ENCODE data around the gene SMARCD3. TPM values are rescaled to one million over a fixed set of nuclear protein-coding genes. Genes with fewer than 3 reads are reported as not detected.
A peak's percentile ranks its signal among the peaks of the same experiment; 100 is the strongest.

Gene SMARCD3
- polyA plus RNA-seq, 1 donor: 29.1 TPM

DNA sequence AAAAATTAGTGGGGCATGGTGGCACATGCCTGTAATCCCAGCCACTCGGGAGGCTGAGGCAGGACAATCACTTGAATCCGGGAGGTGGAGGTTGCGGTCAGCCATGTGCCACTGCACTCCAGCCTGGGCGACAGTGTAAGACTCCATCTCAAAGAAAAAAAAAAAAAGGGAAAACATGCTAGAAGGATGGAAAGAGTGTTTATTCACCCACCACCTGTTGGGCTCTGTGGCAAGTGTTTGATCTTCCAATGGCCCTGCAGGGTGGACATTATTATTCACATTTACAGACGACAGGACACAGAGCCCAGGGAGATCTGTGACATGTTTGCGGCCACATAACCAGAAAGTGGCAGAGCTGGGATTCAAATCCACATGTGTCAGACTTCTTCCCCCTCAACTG lies 33.2 kb upstream of the SMARCD3 start:
- Histone ChIP-seq H3K4me3 (ENCODE audit: low read length) (no peak overlapping the region), H3K27ac (ENCODE audit: low read length) (no peak overlapping the region), H3K36me3 (ENCODE audit: control insufficient read depth, insufficient read depth, low read length) (no peaks in the 10 kb centered on the region), H3K9me3 (ENCODE audit: control insufficient read depth, low read depth, low read length) (no peaks in the 10 kb centered on the region), H3K27me3 (ENCODE audit: control insufficient read depth, insufficient read depth, low read length) (peaks cover 46% of the 10 kb centered on the region), H3K4me1 (ENCODE audit: control insufficient read depth, insufficient read depth, low read length) (peaks cover 7% of the 10 kb centered on the region)
- WGBS (ENCODE audit: insufficient coverage, low lambda C conversion rate): no CpG with 5 or more reads among the region's 6 CpGs
- DNase-seq: no peak

DNA sequence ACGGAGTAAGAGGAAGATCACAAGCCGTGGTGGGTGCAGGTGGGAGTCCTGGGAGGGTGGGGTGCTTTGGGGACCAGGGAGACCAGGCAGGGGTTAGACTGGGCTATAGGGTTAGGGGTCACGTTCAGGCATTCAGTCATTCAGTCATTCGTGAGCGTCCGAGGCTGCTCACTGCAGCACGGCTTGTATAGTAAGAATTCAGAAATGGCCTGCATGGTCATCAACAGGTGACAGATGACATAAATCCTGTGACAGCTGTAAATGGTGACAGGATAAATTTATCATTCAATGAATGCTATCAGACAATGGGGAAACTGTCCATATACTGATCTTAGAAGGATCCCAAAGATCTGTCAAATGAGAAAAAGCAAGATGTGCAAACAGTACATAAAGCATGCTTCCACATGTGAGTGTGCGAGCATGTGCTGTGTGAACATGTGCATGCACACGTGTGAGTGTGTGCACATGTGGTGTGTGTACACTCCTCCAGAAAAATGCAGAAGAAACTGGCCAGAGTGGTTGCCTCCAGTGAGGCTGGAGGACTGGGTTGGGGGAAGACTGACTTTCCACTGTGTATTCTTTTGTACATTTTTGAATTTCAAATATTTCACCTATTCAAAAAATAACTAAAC lies 32.0 kb upstream of the SMARCD3 start:
- no peak overlapping the region for H3K27ac ChIP-seq (ENCODE audit: low read length)
- no peak overlapping the region for H3K4me3 ChIP-seq (ENCODE audit: low read length)
- H3K4me1 ChIP-seq (ENCODE audit: control insufficient read depth, insufficient read depth, low read length): peaks cover 7% of the 10 kb centered on the region
- H3K27me3 ChIP-seq (ENCODE audit: control insufficient read depth, insufficient read depth, low read length): peaks cover 51% of the 10 kb centered on the region
- H3K9me3 ChIP-seq (ENCODE audit: control insufficient read depth, low read depth, low read length): no peaks in the 10 kb centered on the region
- no peak for DNase-seq
- H3K36me3 ChIP-seq (ENCODE audit: control insufficient read depth, insufficient read depth, low read length): no peaks in the 10 kb centered on the region
- 100% methylated on average over 1 of the region's 9 CpGs for WGBS (ENCODE audit: insufficient coverage, low lambda C conversion rate)

DNA sequence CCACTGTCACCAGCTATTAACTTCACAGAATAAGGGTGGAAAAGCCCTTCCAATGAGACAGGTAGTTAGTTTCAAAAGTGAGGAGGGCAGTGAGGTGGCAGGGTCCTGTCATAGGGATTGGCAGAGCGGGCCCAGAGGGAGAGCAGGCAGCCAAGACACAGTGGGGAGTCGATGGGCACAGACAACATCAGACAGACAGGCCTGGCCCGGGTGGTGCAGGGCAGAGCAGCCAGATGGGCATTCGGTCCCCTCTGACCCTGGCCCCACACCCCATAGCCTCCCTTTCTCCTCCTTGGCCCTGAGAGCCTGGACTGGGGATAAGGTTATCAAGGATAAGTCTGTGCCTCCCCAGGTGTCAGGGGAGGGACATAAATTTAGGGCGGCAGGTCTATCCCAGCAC lies 31.4 kb upstream of the SMARCD3 start:
- no CpG with 5 or more reads among the region's 5 CpGs for whole genome bisulfite sequencing (ENCODE audit: insufficient coverage, low lambda C conversion rate)
- Histone ChIP-seq H3K27me3 (ENCODE audit: control insufficient read depth, insufficient read depth, low read length) (peaks cover 51% of the 10 kb centered on the region), H3K9me3 (ENCODE audit: control insufficient read depth, low read depth, low read length) (no peaks in the 10 kb centered on the region), H3K36me3 (ENCODE audit: control insufficient read depth, insufficient read depth, low read length) (no peaks in the 10 kb centered on the region), H3K27ac (ENCODE audit: low read length) (no peak overlapping the region), H3K4me1 (ENCODE audit: control insufficient read depth, insufficient read depth, low read length) (peaks cover 7% of the 10 kb centered on the region), H3K4me3 (ENCODE audit: low read length) (no peak overlapping the region)
- DNase-seq: no peak

DNA sequence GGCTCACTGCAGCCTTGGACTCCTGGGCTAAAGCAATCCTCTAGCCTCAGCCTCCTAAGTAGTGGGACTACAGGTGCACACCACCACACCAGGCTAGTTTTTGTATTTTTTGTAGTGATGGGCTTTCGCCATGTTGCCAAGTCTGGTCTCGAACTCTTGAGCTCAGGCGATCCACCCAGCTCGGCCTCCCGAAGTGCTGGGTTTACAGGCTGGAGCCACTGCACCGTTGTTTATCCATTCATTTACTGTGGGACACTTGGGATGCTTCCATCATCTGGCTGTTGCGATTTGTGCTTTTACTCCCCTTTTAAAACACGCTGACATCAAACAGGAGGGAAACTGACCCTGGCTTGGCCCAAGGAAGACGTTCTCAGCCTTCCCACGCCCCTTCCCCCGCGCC lies 30.5 kb upstream of the SMARCD3 start:
- WGBS (ENCODE audit: insufficient coverage, low lambda C conversion rate): no CpG with 5 or more reads among the region's 12 CpGs
- H3K4me1 ChIP-seq (ENCODE audit: control insufficient read depth, insufficient read depth, low read length): peaks cover 7% of the 10 kb centered on the region
- no peak for DNase-seq

DNA sequence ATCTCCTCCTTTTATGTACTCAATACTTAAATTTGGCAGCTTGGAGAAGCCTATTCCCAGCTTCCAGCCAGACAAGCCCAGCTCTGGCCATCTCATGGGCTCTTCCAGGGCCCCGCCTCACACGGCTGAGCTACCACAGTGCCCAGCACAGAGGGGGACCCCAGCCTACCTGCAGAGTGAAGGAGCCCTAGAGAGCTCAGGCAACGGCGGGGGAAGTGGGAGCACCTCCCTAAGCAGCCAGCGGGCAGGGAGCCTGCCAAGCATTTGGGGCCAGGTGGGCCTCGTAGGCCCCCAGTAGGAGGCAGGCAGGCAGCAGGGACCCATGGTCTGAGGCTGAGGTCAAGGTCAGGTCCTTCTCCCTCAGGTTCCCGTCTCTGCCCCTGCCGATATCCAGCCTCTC lies 29.1 kb upstream of the SMARCD3 start:
- no peaks in the 10 kb centered on the region for H3K9me3 ChIP-seq (ENCODE audit: control insufficient read depth, low read depth, low read length)
- H3K4me1 ChIP-seq (ENCODE audit: control insufficient read depth, insufficient read depth, low read length): peaks cover 7% of the 10 kb centered on the region
- H3K36me3 ChIP-seq (ENCODE audit: control insufficient read depth, insufficient read depth, low read length): no peaks in the 10 kb centered on the region
- H3K27me3 ChIP-seq (ENCODE audit: control insufficient read depth, insufficient read depth, low read length): peaks cover 46% of the 10 kb centered on the region
- no peak for DNase-seq
- WGBS (ENCODE audit: insufficient coverage, low lambda C conversion rate): 20% methylated on average over 1 of the region's 8 CpGs
- no peak overlapping the region for H3K4me3 ChIP-seq (ENCODE audit: low read length)
- H3K27ac ChIP-seq (ENCODE audit: low read length): no peak overlapping the region

More for the DNA sequence above, 30.5 kb upstream of the SMARCD3 start:
- Histone ChIP-seq H3K27ac (ENCODE audit: low read length) (no peak overlapping the region), H3K27me3 (ENCODE audit: control insufficient read depth, insufficient read depth, low read length) (peaks cover 49% of the 10 kb centered on the region), H3K4me3 (ENCODE audit: low read length) (no peak overlapping the region), H3K9me3 (ENCODE audit: control insufficient read depth, low read depth, low read length) (no peaks in the 10 kb centered on the region), H3K36me3 (ENCODE audit: control insufficient read depth, insufficient read depth, low read length) (no peaks in the 10 kb centered on the region)

DNA sequence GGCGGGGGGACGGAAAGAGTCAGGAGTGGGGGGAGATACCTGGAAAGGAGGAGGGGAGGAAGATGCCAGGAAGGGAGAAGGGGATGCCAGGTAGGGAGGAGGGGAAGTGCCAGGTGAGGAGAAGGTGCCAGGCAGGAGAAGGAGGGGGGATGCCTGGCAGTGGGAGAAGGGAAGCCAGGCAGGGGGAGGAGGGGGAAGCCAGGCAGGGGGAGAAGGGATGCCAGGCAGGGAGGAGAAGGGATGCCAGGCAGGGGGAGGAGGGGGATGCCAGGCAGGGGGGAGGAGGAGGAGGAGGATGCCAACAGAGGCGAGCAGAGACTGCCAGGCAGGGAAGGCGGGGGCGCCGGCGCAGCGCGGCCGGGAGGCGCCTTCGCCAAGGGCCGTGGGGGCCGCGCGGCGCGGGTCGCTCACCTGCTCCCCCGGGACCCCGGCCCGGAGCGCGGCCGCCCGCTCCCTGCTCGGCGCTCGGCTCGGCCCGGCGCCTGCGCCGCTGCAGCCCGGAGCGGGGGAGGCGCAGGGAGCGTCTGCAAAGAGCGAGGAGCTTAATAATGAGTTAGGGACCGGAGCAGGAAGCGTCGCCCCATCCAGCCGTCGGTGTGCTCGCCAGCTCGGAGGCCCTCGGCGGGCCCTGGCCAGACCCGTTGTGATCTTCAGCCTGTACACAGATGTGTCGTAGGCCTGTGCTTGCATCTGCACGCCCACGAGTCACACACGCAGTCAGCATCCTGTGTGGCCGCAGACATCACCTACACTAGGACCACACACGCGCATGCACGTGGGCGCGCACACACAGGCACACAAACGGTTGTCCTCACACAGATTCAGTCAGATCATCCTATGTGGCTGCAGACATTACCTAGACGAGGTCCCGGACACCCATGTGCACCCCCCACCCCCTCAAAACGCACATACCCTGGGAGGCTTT lies 28.4 kb upstream of the SMARCD3 start:
- Histone ChIP-seq H3K27ac (ENCODE audit: low read length) (no peak overlapping the region), H3K27me3 (ENCODE audit: control insufficient read depth, insufficient read depth, low read length) (peaks cover 42% of the 10 kb centered on the region), H3K36me3 (ENCODE audit: control insufficient read depth, insufficient read depth, low read length) (no peaks in the 10 kb centered on the region), H3K4me1 (ENCODE audit: control insufficient read depth, insufficient read depth, low read length) (peaks cover 11% of the 10 kb centered on the region), H3K4me3 (ENCODE audit: low read length) (peak overlapping the region; percentile 16), H3K9me3 (ENCODE audit: control insufficient read depth, low read depth, low read length) (no peaks in the 10 kb centered on the region)
- no CpG with 5 or more reads among the region's 63 CpGs for WGBS (ENCODE audit: insufficient coverage, low lambda C conversion rate)
- peak; percentile 25 to 69 for DNase-seq

DNA sequence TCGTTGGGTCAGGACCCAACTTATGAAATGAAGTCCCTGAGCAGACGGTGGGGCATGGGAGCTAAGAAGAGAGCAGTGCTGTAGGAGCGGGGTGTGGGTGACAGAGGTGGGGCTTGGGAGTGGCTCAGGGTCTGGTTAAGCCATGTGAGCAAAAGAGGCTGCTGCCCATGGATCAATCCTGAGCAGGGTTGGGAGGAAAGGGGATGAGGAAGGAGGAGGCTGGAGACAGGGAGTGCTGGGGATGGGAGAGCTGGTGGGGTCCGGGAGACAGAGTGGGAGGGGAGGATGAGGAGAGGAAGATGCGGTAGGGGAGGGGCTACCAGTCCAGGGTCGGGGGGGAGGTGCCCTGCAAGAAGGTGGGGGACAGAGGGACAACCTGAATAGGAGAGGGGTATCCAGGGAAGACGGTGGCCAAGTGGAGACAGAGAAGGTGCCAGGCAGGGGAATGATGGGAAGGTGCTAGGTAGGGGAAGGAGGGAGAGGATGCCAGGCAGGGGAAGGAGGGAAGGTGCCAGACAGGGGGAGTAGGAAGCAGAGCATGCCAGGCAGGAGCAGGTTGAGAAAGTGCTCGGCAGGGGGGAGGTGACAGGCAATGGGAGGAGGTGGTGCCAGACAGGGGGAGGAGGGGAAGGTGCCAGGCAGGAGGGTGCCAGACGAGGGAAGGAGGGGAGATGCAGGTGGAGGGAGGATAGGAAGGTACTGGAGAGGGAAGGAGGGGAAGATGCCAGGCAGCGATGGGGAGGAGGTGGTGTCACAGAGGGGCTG lies 27.5 kb upstream of the SMARCD3 start:
- WGBS (ENCODE audit: insufficient coverage, low lambda C conversion rate): no CpG with 5 or more reads among the region's 10 CpGs
- peaks cover 16% of the 10 kb centered on the region for H3K4me1 ChIP-seq (ENCODE audit: control insufficient read depth, insufficient read depth, low read length)
- H3K9me3 ChIP-seq (ENCODE audit: control insufficient read depth, low read depth, low read length): no peaks in the 10 kb centered on the region
- H3K27ac ChIP-seq (ENCODE audit: low read length): no peak overlapping the region
- H3K36me3 ChIP-seq (ENCODE audit: control insufficient read depth, insufficient read depth, low read length): no peaks in the 10 kb centered on the region
- no peak overlapping the region for H3K4me3 ChIP-seq (ENCODE audit: low read length)
- no peak for DNase-seq
- H3K27me3 ChIP-seq (ENCODE audit: control insufficient read depth, insufficient read depth, low read length): peaks cover 33% of the 10 kb centered on the region

DNA sequence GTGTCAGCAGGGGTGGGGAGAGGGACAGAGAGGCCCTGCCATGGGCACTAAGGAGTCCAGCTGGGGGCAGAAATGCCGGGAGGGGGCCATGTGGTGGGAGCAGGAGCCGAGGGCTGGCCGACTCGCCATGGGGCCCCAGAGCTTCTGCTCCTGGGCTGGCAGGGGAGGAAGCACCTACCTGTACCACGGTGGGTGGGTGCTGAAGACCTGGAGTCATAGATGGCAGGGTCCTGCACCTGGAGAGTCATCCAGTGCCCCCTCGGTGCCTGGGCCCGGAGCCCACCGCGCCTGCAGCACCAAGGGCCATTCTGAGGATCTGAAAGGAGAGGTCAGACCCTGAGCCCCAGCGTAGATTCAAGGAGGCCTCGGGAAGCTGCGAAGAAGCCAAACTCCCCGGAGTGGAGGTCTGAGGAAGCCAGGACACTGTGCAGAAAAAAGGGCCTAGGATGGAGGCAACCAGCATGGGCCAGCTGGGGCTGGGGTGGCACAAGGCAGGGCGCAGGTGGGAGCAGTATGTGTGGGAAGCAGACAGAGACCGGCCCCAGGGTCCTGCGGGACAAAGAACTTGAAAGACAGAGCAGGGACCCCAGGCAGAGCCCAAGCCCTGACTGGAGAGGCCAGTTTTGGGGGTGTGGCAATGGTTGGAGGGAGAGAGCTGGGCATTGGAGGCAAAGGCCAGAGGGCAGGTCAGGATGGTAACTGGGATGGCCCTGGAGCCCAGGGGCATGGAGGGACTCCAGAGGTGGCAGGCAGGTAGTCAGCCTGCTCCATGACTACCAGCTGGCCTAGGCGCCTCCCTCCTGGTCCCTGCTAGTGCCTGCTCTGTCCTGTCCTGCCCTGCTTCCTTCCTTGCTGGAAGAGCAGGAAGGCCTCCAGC lies 26.7 kb upstream of the SMARCD3 start:
- Histone ChIP-seq H3K27ac (ENCODE audit: low read length) (no peak overlapping the region), H3K4me3 (ENCODE audit: low read length) (no peak overlapping the region), H3K9me3 (ENCODE audit: control insufficient read depth, low read depth, low read length) (no peaks in the 10 kb centered on the region), H3K27me3 (ENCODE audit: control insufficient read depth, insufficient read depth, low read length) (peaks cover 32% of the 10 kb centered on the region), H3K4me1 (ENCODE audit: control insufficient read depth, insufficient read depth, low read length) (peaks cover 16% of the 10 kb centered on the region), H3K36me3 (ENCODE audit: control insufficient read depth, insufficient read depth, low read length) (no peaks in the 10 kb centered on the region)
- DNase-seq: no peak
- 79% methylated on average over 3 of the region's 17 CpGs for WGBS (ENCODE audit: insufficient coverage, low lambda C conversion rate)

DNA sequence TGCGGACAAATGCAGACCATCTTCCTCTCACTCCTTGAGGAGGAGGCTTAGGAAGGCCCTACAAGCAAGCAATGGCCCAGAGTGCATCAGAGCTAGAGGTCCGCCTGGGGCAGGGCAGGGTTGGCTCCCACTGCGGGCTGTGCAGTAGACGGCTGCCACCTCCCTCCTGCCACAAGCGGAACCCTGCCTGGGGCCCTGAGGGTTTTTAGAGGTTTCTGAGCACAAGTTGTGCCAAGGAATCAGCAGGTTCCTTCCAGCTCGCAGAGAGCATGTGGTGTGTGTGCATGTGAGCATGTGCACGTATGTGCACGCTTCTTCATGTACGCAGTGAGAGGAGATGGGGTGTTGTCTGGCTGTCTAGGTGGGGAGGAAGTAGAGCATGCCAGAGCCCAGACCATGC lies 25.9 kb upstream of the SMARCD3 start:
- Histone ChIP-seq H3K4me1 (ENCODE audit: control insufficient read depth, insufficient read depth, low read length) (peaks cover 16% of the 10 kb centered on the region), H3K27me3 (ENCODE audit: control insufficient read depth, insufficient read depth, low read length) (peaks cover 25% of the 10 kb centered on the region), H3K27ac (ENCODE audit: low read length) (no peak overlapping the region), H3K9me3 (ENCODE audit: control insufficient read depth, low read depth, low read length) (no peaks in the 10 kb centered on the region), H3K36me3 (ENCODE audit: control insufficient read depth, insufficient read depth, low read length) (no peaks in the 10 kb centered on the region), H3K4me3 (ENCODE audit: low read length) (no peak overlapping the region)
- WGBS (ENCODE audit: insufficient coverage, low lambda C conversion rate): no CpG with 5 or more reads among the region's 9 CpGs
- DNase-seq: no peak
